ENCODE measurements around the gene SLC25A25.

GRCh38 chr9:128153947-128154695 lies 86.1 kb downstream of the SLC25A25 start:
- no peak for TF ChIP-seq SIX5 (IDR thresholded peaks at IDR 0.05; ENCODE audit: low read depth, low read length)
- no peak for TF ChIP-seq EGR1 (IDR thresholded peaks at IDR 0.05; ENCODE audit: borderline replicate concordance, low read depth, low read length)
- TF ChIP-seq CTCF (IDR thresholded peaks at IDR 0.05; ENCODE audit: control extremely low read depth in 1 of 3, insufficient read depth in 1 of 3, low read depth in 1 of 3, low read length in 3 of 3), result no peak
- TF ChIP-seq ZNF274 (IDR thresholded peaks at IDR 0.05; ENCODE audit: borderline replicate concordance, extremely low read depth, low read length), result no peak
- no peak for TF ChIP-seq EP300 (IDR thresholded peaks at IDR 0.05; ENCODE audit: borderline replicate concordance in 1 of 2, low read depth in 2 of 2, low read length in 2 of 2)
- no peak for TF ChIP-seq POLR2A (IDR thresholded peaks at IDR 0.05; ENCODE audit: control extremely low read depth in 1 of 2, low read depth in 2 of 2, low read length in 2 of 2)
- TF ChIP-seq SUZ12 (IDR thresholded peaks at IDR 0.05; ENCODE audit: low read length), result no peak
- no peak for TF ChIP-seq KDM5A (IDR thresholded peaks at IDR 0.05; ENCODE audit: low read length)
- no peak for TF ChIP-seq BRCA1 (IDR thresholded peaks at IDR 0.05; ENCODE audit: low read depth, low read length)
- TF ChIP-seq CHD1 (IDR thresholded peaks at IDR 0.05; ENCODE audit: low read depth, low read length), result no peak
- no peak for TF ChIP-seq BACH1 (IDR thresholded peaks at IDR 0.05; ENCODE audit: low read length)
- TF ChIP-seq MAX (IDR thresholded peaks at IDR 0.05), result no peak
